ENCODE results near the gene LSM5.

GRCh38 chr7:32525839-32526238 is 35.7 kb upstream of the LSM5 start:
- no peak for TF ChIP-seq POLR2AphosphoS2 (conservative IDR thresholded peaks at IDR 0.05; ENCODE audit: low read length)
- TF ChIP-seq, protein P1, sequence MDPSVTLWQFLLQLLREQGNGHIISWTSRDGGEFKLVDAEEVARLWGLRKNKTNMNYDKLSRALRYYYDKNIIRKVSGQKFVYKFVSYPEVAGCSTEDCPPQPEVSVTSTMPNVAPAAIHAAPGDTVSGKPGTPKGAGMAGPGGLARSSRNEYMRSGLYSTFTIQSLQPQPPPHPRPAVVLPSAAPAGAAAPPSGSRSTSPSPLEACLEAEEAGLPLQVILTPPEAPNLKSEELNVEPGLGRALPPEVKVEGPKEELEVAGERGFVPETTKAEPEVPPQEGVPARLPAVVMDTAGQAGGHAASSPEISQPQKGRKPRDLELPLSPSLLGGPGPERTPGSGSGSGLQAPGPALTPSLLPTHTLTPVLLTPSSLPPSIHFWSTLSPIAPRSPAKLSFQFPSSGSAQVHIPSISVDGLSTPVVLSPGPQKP (IDR thresholded peaks at IDR 0.05; ENCODE audit: low read depth, low read length) = no peak

All from A549 (cell line).